Neural progenitor cell (in vitro differentiated cells): ENCODE data around the gene NSMF. TPM values are rescaled to one million over a fixed set of nuclear protein-coding genes. Genes with fewer than 3 reads are reported as not detected.

Source experiments
- DNase-seq: peaks from one replicate; pipeline ENCODE4 v3.0.0-alpha.2; 2016; ENCODE audit warnings: low spot score
- H2AFZ ChIP-seq: fragments of 200-600 bp; sonication (generic); replicated peaks from 2 replicates; pipeline ENCODE4 v1.6.1; 2016; ENCODE audit warnings: antibody characterized with exemption
- H3F3A ChIP-seq: fragments of 200-600 bp; sonication (generic); 2 replicates; pipeline ENCODE4 v1.6.1; 2016; ENCODE audit warnings: antibody characterized with exemption, low read depth
- H3K27ac ChIP-seq: fragments of 200-600 bp; sonication (generic); 2 replicates; pipeline ENCODE4 v1.5.1; 2016; ENCODE audit warnings: mild to moderate bottlenecking
- H3K27me3 ChIP-seq: fragments of 200-600 bp; sonication (generic); 2 replicates; pipeline ENCODE4 v1.6.1; 2016; ENCODE audit warnings: mild to moderate bottlenecking, moderate library complexity
- H3K36me3 ChIP-seq: fragments of 200-600 bp; sonication (generic); 2 replicates; pipeline ENCODE4 v1.5.1; 2016
- H3K4me1 ChIP-seq: fragments of 200-600 bp; sonication (generic); 2 replicates; pipeline ENCODE4 v1.6.1; 2016; ENCODE audit warnings: mixed run types
- H3K4me2 ChIP-seq: fragments of 200-600 bp; sonication (generic); 2 replicates; pipeline ENCODE4 v1.6.1; 2016
- H3K4me3 ChIP-seq: fragments of 200-600 bp; sonication (generic); 2 replicates; pipeline ENCODE4 v1.5.1; 2016
- H3K79me2 ChIP-seq: fragments of 200-600 bp; sonication (generic); 2 replicates; pipeline ENCODE4 v1.6.1; 2016; ENCODE audit warnings: low read depth
- H3K9ac ChIP-seq: fragments of 200-600 bp; sonication (generic); 2 replicates; pipeline ENCODE4 v1.6.1; 2016
- H3K9me3 ChIP-seq: fragments of 200-600 bp; sonication (generic); 2 replicates; pipeline ENCODE4 v1.5.1; 2016; ENCODE audit warnings: low read depth
- H4K20me1 ChIP-seq: fragments of 200-600 bp; sonication (generic); 2 replicates; pipeline ENCODE4 v1.6.1; 2016; ENCODE audit warnings: low read depth
- H3K27ac Mint-ChIP-seq: 3 replicates; pipeline ENCODE4 v1.8.0; 2021; ENCODE audit warnings: mixed read lengths
- H3K27me3 Mint-ChIP-seq: 2 replicates; pipeline ENCODE4 v1.8.0; 2022; ENCODE audit warnings: low read depth, mild to moderate bottlenecking, inconsistent platforms, moderate library complexity, mixed read lengths; ENCODE audit not compliant: insufficient read depth
- H3K36me3 Mint-ChIP-seq: 3 replicates; pipeline ENCODE4 v1.8.0; 2021; ENCODE audit warnings: mixed read lengths
- H3K4me1 Mint-ChIP-seq: 3 replicates; pipeline ENCODE4 v1.8.0; 2021; ENCODE audit warnings: mixed read lengths
- H3K4me3 Mint-ChIP-seq: 3 replicates; pipeline ENCODE4 v1.8.0; 2021; ENCODE audit warnings: mild to moderate bottlenecking, moderate library complexity, mixed read lengths
- H3K9me3 Mint-ChIP-seq: 3 replicates; pipeline ENCODE4 v1.8.0; 2020; ENCODE audit warnings: mixed read lengths
- EZH2 ChIP-seq: fragments of 200-600 bp; sonication (generic); IDR thresholded peaks from 2 replicates; pipeline ENCODE4 v1.6.1; 2017; ENCODE audit warnings: antibody characterized with exemption, mild to moderate bottlenecking, moderate library complexity
- EZH2phosphoT487 ChIP-seq: fragments of 200-600 bp; sonication (generic); IDR thresholded peaks from 2 replicates; pipeline ENCODE4 v1.6.1; 2017; ENCODE audit warnings: antibody characterized with exemption
- total RNA-seq: library from RNA; depleted of rRNA; stranded (reverse); fragments of >200 nt; gene quantifications from 2 replicates; pipeline ENCODE4 v1.2.3, GENCODE V29; 2015; ENCODE audit warnings: low replicate concordance
- TF ChIP-seq, protein P1 (sequence below): fragments of 200-600 bp; sonication (generic); IDR thresholded peaks from 2 replicates; pipeline ENCODE4 v1.5.1; 2017; ENCODE audit warnings: antibody characterized with exemption, mild to moderate bottlenecking

Gene NSMF
- total RNA-seq, 1 donor from 2014 or later, result 17.1 TPM

DNA sequence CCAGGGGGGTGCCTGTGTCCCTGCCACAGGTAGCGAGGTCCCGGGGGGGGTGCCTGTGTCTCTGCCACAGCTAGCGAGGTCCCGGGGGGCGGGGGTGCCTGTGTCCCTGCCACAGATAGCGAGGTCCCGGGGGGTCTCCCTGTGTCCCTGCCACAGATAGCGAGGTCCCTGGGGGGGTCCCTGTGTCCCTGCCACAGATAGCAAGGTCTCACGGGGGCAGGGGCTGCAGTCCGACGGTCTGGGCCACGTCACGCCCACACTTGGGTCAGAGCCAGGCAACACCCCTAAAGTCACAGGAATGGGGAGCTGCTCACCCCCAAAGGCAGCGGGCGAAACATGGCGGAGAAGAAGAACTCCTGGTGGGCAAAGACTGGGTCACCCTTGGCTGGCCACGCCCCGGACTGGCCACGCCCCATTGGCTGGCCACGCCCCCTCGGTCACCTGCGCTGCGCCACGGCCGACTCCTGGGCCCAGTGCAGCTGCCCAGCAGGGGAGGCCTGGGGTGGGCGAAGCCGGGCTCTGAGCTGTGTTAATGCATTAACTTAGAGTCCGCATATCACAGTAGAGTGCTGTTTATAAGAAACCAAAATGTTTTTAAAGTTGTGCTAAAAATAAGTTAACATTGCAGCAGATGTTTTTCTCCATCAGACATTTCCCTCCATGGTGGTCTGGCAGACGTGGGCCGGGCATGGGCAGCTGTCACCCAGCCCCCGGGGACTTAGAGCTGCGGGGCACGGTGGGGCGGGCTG is 29.0 kb downstream of the NSMF start:
- Histone ChIP-seq H3F3A (no peaks in the 10 kb centered on the region), H3K36me3 (no peaks in the 10 kb centered on the region), H2AFZ (no peak overlapping the region), H3K4me2 (no peak overlapping the region), H3K27me3 (peaks cover under 1% of the 10 kb centered on the region), H4K20me1 (no peaks in the 10 kb centered on the region), H3K27ac (no peak overlapping the region), H3K4me1 (no peaks in the 10 kb centered on the region), H3K79me2 (no peaks in the 10 kb centered on the region), H3K9ac (no peak overlapping the region), H3K4me3 (no peak overlapping the region), H3K9me3 (no peaks in the 10 kb centered on the region)
- Mint-ChIP-seq H3K36me3 (no peaks in the 10 kb centered on the region), H3K4me1 (no peaks in the 10 kb centered on the region), H3K27me3 (no peaks in the 10 kb centered on the region), H3K9me3 (no peaks in the 10 kb centered on the region), H3K27ac (no peak overlapping the region), H3K4me3 (no peak overlapping the region)
- peak; percentile 47 for DNase-seq
- TF ChIP-seq EZH2, result no peak
- TF ChIP-seq, protein P1, sequence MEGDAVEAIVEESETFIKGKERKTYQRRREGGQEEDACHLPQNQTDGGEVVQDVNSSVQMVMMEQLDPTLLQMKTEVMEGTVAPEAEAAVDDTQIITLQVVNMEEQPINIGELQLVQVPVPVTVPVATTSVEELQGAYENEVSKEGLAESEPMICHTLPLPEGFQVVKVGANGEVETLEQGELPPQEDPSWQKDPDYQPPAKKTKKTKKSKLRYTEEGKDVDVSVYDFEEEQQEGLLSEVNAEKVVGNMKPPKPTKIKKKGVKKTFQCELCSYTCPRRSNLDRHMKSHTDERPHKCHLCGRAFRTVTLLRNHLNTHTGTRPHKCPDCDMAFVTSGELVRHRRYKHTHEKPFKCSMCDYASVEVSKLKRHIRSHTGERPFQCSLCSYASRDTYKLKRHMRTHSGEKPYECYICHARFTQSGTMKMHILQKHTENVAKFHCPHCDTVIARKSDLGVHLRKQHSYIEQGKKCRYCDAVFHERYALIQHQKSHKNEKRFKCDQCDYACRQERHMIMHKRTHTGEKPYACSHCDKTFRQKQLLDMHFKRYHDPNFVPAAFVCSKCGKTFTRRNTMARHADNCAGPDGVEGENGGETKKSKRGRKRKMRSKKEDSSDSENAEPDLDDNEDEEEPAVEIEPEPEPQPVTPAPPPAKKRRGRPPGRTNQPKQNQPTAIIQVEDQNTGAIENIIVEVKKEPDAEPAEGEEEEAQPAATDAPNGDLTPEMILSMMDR, result no peak
- no peak for TF ChIP-seq EZH2phosphoT487

DNA sequence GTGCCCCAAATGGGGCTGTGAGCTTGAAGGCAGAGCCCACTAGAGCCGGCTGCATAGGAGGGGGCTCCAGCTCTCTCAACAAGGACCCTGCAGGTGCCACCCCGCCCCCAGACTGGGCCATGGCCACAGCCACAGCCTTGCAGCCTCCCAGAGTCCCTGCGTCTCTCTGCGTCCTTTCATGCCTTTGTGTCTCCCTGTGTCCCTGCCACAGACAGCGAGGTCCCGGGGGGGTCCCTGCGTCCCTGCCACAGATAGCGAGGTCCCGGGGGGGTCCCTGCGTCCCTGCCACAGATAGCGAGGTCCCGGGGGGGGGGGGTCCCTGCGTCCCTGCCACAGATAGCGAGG is 29.6 kb downstream of the NSMF start:
- Histone ChIP-seq H3K27ac (no peak overlapping the region), H3F3A (peaks cover 3% of the 10 kb centered on the region), H3K4me3 (no peak overlapping the region), H3K4me1 (no peaks in the 10 kb centered on the region), H3K36me3 (no peaks in the 10 kb centered on the region), H3K79me2 (no peaks in the 10 kb centered on the region), H3K4me2 (no peak overlapping the region), H4K20me1 (no peaks in the 10 kb centered on the region), H3K9me3 (no peaks in the 10 kb centered on the region), H3K27me3 (peaks cover 7% of the 10 kb centered on the region), H2AFZ (no peak overlapping the region), H3K9ac (no peak overlapping the region)
- no peak for DNase-seq
- Mint-ChIP-seq H3K4me3 (no peak overlapping the region), H3K27me3 (peaks cover 4% of the 10 kb centered on the region), H3K4me1 (no peaks in the 10 kb centered on the region), H3K36me3 (no peaks in the 10 kb centered on the region), H3K27ac (no peak overlapping the region), H3K9me3 (no peaks in the 10 kb centered on the region)
- no peak for TF ChIP-seq EZH2
- TF ChIP-seq, protein P1, result no peak
- no peak for TF ChIP-seq EZH2phosphoT487

DNA sequence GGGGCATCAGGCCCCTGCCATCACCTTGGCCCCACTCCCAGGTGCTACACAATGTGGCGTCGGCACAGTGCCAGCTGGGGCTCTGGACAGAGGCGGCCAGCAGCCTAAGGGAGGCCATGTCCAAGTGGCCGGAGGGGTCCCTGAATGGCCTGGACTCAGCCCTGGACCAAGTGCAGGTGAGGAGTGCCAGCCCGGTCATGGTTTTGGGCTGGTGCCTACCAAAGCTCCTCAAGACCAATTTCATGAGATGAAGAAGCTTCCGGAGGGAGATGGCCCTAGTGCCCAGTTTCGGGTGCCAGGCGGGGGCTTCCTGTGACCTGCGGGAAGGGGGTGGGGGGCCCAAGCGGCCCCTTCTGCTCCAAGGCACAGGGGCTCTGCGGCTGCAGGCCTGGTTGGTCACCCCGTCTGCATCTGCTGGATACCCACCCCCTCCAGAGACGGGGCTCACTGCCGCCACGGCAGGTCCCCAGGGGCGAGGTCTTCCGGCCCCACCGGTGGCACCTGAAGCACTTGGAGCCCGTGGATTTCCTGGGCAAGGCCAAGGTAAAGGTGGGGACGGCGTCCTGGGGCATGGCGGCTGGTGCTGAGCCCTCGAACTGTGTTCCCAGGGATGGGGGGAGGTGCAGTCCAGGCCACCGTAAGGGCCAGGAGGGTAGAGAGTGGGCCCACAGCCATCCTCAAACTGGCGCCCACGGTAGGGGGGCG is 30.1 kb downstream of the NSMF start:
- no peaks in the 10 kb centered on the region for H3K36me3 Mint-ChIP-seq
- no peaks in the 10 kb centered on the region for H3K79me2 ChIP-seq

More for the DNA sequence above, 30.1 kb downstream of the NSMF start:
- no peak overlapping the region for H3K4me2 ChIP-seq
- no peak overlapping the region for H3K4me3 Mint-ChIP-seq
- DNase-seq, result no peak
- no peaks in the 10 kb centered on the region for H3K4me1 Mint-ChIP-seq
- H3K4me1 ChIP-seq, result no peaks in the 10 kb centered on the region
- H3K27ac Mint-ChIP-seq, result no peak overlapping the region
- H3K9me3 ChIP-seq, result no peaks in the 10 kb centered on the region
- peaks cover 8% of the 10 kb centered on the region for H3F3A ChIP-seq
- no peaks in the 10 kb centered on the region for H3K36me3 ChIP-seq
- TF ChIP-seq EZH2, result no peak
- TF ChIP-seq, protein P1, result no peak
- TF ChIP-seq EZH2phosphoT487, result no peak
- peaks cover 12% of the 10 kb centered on the region for H3K27me3 ChIP-seq
- H3K27me3 Mint-ChIP-seq, result peaks cover 8% of the 10 kb centered on the region
- H2AFZ ChIP-seq, result no peak overlapping the region
- H3K9me3 Mint-ChIP-seq, result no peaks in the 10 kb centered on the region
- no peaks in the 10 kb centered on the region for H4K20me1 ChIP-seq
- H3K27ac ChIP-seq, result no peak overlapping the region
- H3K4me3 ChIP-seq, result no peak overlapping the region
- H3K9ac ChIP-seq, result no peak overlapping the region
